Measurements from ENCODE around the gene FIZ1.
"Not testable (repeated sequence)": the region's sequence is repeated elsewhere in the genome, so short reads cannot be mapped to it uniquely, and the experiment has no call there.

FIZ1 gene

GRCh38 chr19:55569477-55569876, 29.8 kb downstream of the FIZ1 start:
- not testable (repeated sequence) for H3K9me3 ChIP-seq (ENCODE audit: control insufficient read depth in 2 of 2, low read length in 2 of 2); H3K36me3 ChIP-seq (ENCODE audit: control insufficient read depth in 2 of 2, insufficient read depth in 2 of 2, low read length in 2 of 2); H3K27me3 ChIP-seq (ENCODE audit: control insufficient read depth in 1 of 2, insufficient read depth in 2 of 2, low read length in 2 of 2)

GRCh38 chr19:55567708-55568328, 31.5 kb downstream of the FIZ1 start:
- Histone ChIP-seq H3K36me3 (ENCODE audit: control insufficient read depth in 2 of 2, insufficient read depth in 2 of 2, low read length in 2 of 2) (no peaks in the 10 kb centered on the region), H3K4me1 (ENCODE audit: control insufficient read depth, insufficient read depth, low read length) (no peaks in the 10 kb centered on the region), H3K9me3 (ENCODE audit: control insufficient read depth in 2 of 2, low read length in 2 of 2) (no peaks in the 10 kb centered on the region), H3K9ac (ENCODE audit: low read length in 2 of 2) (no peak overlapping the region), H3K27me3 (ENCODE audit: control insufficient read depth in 1 of 2, insufficient read depth in 2 of 2, low read length in 2 of 2) (peaks cover 4 to 7% of the 10 kb centered on the region in 2 donors), H3K27ac (ENCODE audit: low read length) (no peak overlapping the region), H3K4me3 (ENCODE audit: low read length in 2 of 2) (no peak overlapping the region)

More at GRCh38 chr19:55569477-55569876, 29.8 kb downstream of the FIZ1 start:
- not testable (repeated sequence) for H3K27ac ChIP-seq (ENCODE audit: low read length); H3K4me1 ChIP-seq (ENCODE audit: control insufficient read depth, insufficient read depth, low read length); H3K4me3 ChIP-seq (ENCODE audit: low read length in 2 of 2); H3K9ac ChIP-seq (ENCODE audit: low read length in 2 of 2)

- peaks cover 4 to 7% of the 10 kb centered on the region in 2 donors for H3K27me3 ChIP-seq (ENCODE audit: control insufficient read depth in 1 of 2, insufficient read depth in 2 of 2, low read length in 2 of 2)
- no peak overlapping the region for H3K9ac ChIP-seq (ENCODE audit: low read length in 2 of 2)
- no peak overlapping the region for H3K27ac ChIP-seq (ENCODE audit: low read length)
- no peaks in the 10 kb centered on the region for H3K9me3 ChIP-seq (ENCODE audit: control insufficient read depth in 2 of 2, low read length in 2 of 2)
- H3K4me3 ChIP-seq (ENCODE audit: low read length in 2 of 2): no peak overlapping the region
- H3K4me1 ChIP-seq (ENCODE audit: control insufficient read depth, insufficient read depth, low read length): no peaks in the 10 kb centered on the region
- no peaks in the 10 kb centered on the region for H3K36me3 ChIP-seq (ENCODE audit: control insufficient read depth in 2 of 2, insufficient read depth in 2 of 2, low read length in 2 of 2)
Observed at GRCh38 chr19:55566823-55567222, 32.5 kb downstream of the FIZ1 start.

GRCh38 chr19:55563261-55563690, 36.0 kb downstream of the FIZ1 start:
- H3K9ac ChIP-seq (ENCODE audit: low read length in 2 of 2): no peak overlapping the region
- H3K27me3 ChIP-seq (ENCODE audit: control insufficient read depth in 1 of 2, insufficient read depth in 2 of 2, low read length in 2 of 2): peaks cover 4 to 9% of the 10 kb centered on the region in 2 donors
- H3K4me1 ChIP-seq (ENCODE audit: control insufficient read depth, insufficient read depth, low read length): no peaks in the 10 kb centered on the region
- no peak overlapping the region for H3K27ac ChIP-seq (ENCODE audit: low read length)
- peaks cover 5% of the 10 kb centered on the region in 2 donors for H3K9me3 ChIP-seq (ENCODE audit: control insufficient read depth in 2 of 2, low read length in 2 of 2)
- no peaks in the 10 kb centered on the region for H3K36me3 ChIP-seq (ENCODE audit: control insufficient read depth in 2 of 2, insufficient read depth in 2 of 2, low read length in 2 of 2)
- H3K4me3 ChIP-seq (ENCODE audit: low read length in 2 of 2): no peak overlapping the region

GRCh38 chr19:55559684-55560083, 39.6 kb downstream of the FIZ1 start:
- no peak overlapping the region for H3K9ac ChIP-seq (ENCODE audit: low read length in 2 of 2)
- peaks cover 5% of the 10 kb centered on the region in 2 donors for H3K9me3 ChIP-seq (ENCODE audit: control insufficient read depth in 2 of 2, low read length in 2 of 2)
- H3K4me1 ChIP-seq (ENCODE audit: control insufficient read depth, insufficient read depth, low read length): no peaks in the 10 kb centered on the region
- H3K4me3 ChIP-seq (ENCODE audit: low read length in 2 of 2): no peak overlapping the region
- no peaks in the 10 kb centered on the region for H3K36me3 ChIP-seq (ENCODE audit: control insufficient read depth in 2 of 2, insufficient read depth in 2 of 2, low read length in 2 of 2)
- peaks cover 4 to 9% of the 10 kb centered on the region in 2 donors for H3K27me3 ChIP-seq (ENCODE audit: control insufficient read depth in 1 of 2, insufficient read depth in 2 of 2, low read length in 2 of 2)
- H3K27ac ChIP-seq (ENCODE audit: low read length): no peak overlapping the region

- no peak overlapping the region for H3K4me3 ChIP-seq (ENCODE audit: low read length in 2 of 2)
- H3K9ac ChIP-seq (ENCODE audit: low read length in 2 of 2): no peak overlapping the region
Observed at GRCh38 chr19:55554741-55555152, 44.6 kb downstream of the FIZ1 start.

GRCh38 chr19:55554302-55554701, 45.0 kb downstream of the FIZ1 start:
- no peaks in the 10 kb centered on the region for H3K9me3 ChIP-seq (ENCODE audit: control insufficient read depth in 2 of 2, low read length in 2 of 2)
- no peak overlapping the region for H3K4me3 ChIP-seq (ENCODE audit: low read length in 2 of 2)
- no peaks in the 10 kb centered on the region for H3K36me3 ChIP-seq (ENCODE audit: control insufficient read depth in 2 of 2, insufficient read depth in 2 of 2, low read length in 2 of 2)
- H3K4me1 ChIP-seq (ENCODE audit: control insufficient read depth, insufficient read depth, low read length): no peaks in the 10 kb centered on the region
- H3K9ac ChIP-seq (ENCODE audit: low read length in 2 of 2): no peak overlapping the region
- H3K27ac ChIP-seq (ENCODE audit: low read length): no peak overlapping the region
- peaks cover 15 to 24% of the 10 kb centered on the region in 2 donors for H3K27me3 ChIP-seq (ENCODE audit: control insufficient read depth in 1 of 2, insufficient read depth in 2 of 2, low read length in 2 of 2)

More at GRCh38 chr19:55554741-55555152, 44.6 kb downstream of the FIZ1 start:
- H3K36me3 ChIP-seq (ENCODE audit: control insufficient read depth in 2 of 2, insufficient read depth in 2 of 2, low read length in 2 of 2): no peaks in the 10 kb centered on the region
- no peaks in the 10 kb centered on the region for H3K4me1 ChIP-seq (ENCODE audit: control insufficient read depth, insufficient read depth, low read length)
- H3K27me3 ChIP-seq (ENCODE audit: control insufficient read depth in 1 of 2, insufficient read depth in 2 of 2, low read length in 2 of 2): peaks cover 12 to 21% of the 10 kb centered on the region in 2 donors
- no peak overlapping the region for H3K27ac ChIP-seq (ENCODE audit: low read length)
- H3K9me3 ChIP-seq (ENCODE audit: control insufficient read depth in 2 of 2, low read length in 2 of 2): no peaks in the 10 kb centered on the region

- Histone ChIP-seq H3K9me3 (ENCODE audit: control insufficient read depth in 2 of 2, low read length in 2 of 2) (no peaks in the 10 kb centered on the region), H3K27ac (ENCODE audit: low read length) (no peak overlapping the region), H3K36me3 (ENCODE audit: control insufficient read depth in 2 of 2, insufficient read depth in 2 of 2, low read length in 2 of 2) (no peaks in the 10 kb centered on the region), H3K9ac (ENCODE audit: low read length in 2 of 2) (no peak overlapping the region), H3K4me1 (ENCODE audit: control insufficient read depth, insufficient read depth, low read length) (no peaks in the 10 kb centered on the region), H3K27me3 (ENCODE audit: control insufficient read depth in 1 of 2, insufficient read depth in 2 of 2, low read length in 2 of 2) (peaks cover 15 to 24% of the 10 kb centered on the region in 2 donors), H3K4me3 (ENCODE audit: low read length in 2 of 2) (no peak overlapping the region)
Observed at GRCh38 chr19:55553217-55554182, 45.8 kb downstream of the FIZ1 start.

- H3K4me1 ChIP-seq (ENCODE audit: control insufficient read depth, insufficient read depth, low read length): no peaks in the 10 kb centered on the region
- H3K27me3 ChIP-seq (ENCODE audit: control insufficient read depth in 1 of 2, insufficient read depth in 2 of 2, low read length in 2 of 2): peaks cover 18 to 28% of the 10 kb centered on the region in 2 donors
- H3K36me3 ChIP-seq (ENCODE audit: control insufficient read depth in 2 of 2, insufficient read depth in 2 of 2, low read length in 2 of 2): no peaks in the 10 kb centered on the region
- H3K9ac ChIP-seq (ENCODE audit: low read length in 2 of 2): no peak overlapping the region
- no peaks in the 10 kb centered on the region for H3K9me3 ChIP-seq (ENCODE audit: control insufficient read depth in 2 of 2, low read length in 2 of 2)
- no peak overlapping the region for H3K4me3 ChIP-seq (ENCODE audit: low read length in 2 of 2)
- no peak overlapping the region for H3K27ac ChIP-seq (ENCODE audit: low read length)
Observed at GRCh38 chr19:55552620-55553019, 46.7 kb downstream of the FIZ1 start.

- Histone ChIP-seq H3K9ac (ENCODE audit: low read length in 2 of 2) (no peak overlapping the region), H3K36me3 (ENCODE audit: control insufficient read depth in 2 of 2, insufficient read depth in 2 of 2, low read length in 2 of 2) (no peaks in the 10 kb centered on the region), H3K4me1 (ENCODE audit: control insufficient read depth, insufficient read depth, low read length) (peaks cover under 1% of the 10 kb centered on the region), H3K27ac (ENCODE audit: low read length) (no peak overlapping the region), H3K27me3 (ENCODE audit: control insufficient read depth in 1 of 2, insufficient read depth in 2 of 2, low read length in 2 of 2) (peaks cover 22 to 30% of the 10 kb centered on the region in 2 donors), H3K4me3 (ENCODE audit: low read length in 2 of 2) (no peak overlapping the region), H3K9me3 (ENCODE audit: control insufficient read depth in 2 of 2, low read length in 2 of 2) (no peaks in the 10 kb centered on the region)
Observed at GRCh38 chr19:55552206-55552605, 47.1 kb downstream of the FIZ1 start.
